HG03442 (cell line): ENCODE results near the gene HK2.
"Not testable (repeated sequence)": the region's sequence is repeated elsewhere in the genome, so short reads cannot be mapped to it uniquely, and the experiment has no call there.

Source experiments
- ATAC-seq: cut with Tn5 transposase; IDR thresholded peaks from one replicate; pipeline ENCODE4 v1.9.1; 2021; ENCODE audit warnings: mild to moderate bottlenecking, moderate library complexity; ENCODE audit not compliant: unreplicated experiment

Gene HK2

DNA sequence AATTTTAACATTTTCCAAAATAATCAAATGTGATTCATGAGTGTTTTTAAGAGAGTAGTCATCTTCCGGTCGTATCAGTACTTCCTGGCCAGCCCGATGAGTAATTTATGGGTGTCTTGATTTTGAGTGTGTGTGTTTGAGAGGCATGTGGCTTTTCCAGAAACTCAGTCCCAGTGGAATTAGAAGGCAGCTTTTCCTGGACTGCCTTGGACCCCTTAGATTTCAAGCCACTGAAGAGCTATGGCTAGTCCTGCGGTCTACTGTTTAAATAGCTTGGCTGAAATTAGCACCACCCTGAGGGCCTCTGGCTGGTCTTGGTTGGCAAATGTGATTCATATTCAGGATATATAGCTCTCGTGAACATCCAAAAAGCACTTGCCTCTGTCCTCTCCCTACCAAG is 59.4 kb downstream of the HK2 start:
- ATAC-seq = no peak

DNA sequence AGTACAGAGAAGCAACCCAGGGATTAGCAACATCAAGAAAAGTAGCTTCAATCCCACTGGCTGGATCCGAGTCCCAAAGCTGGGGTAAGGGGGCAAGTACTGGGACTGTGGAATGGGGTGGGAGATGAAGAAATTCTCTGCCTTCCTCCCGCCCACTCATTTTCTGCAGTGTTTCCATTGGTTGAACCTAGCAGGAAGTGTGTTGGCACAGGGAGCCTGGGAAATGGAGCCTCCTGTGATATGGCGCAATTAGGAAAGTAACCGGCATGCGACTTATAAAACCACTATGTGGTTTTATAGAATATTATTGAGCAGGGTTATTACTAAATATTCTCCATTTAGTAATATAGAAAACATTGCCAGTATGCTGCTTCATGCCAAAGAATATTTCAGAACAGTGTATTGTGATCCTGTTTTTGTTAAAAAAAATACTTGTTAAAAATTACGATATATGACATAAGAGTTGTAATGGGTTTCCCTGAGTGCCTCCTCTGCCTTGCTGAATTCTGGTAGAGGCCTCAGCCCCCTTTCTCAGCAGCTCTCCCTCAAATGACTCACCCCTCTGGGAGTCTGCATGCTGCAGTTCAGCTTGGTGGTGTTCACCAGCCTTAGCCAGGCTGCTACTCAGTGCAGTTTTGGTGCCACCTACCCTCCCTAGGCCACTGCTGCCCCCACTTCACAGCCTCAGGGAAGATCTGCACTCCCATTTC is 60.5 kb downstream of the HK2 start:
- no peak for ATAC-seq

DNA sequence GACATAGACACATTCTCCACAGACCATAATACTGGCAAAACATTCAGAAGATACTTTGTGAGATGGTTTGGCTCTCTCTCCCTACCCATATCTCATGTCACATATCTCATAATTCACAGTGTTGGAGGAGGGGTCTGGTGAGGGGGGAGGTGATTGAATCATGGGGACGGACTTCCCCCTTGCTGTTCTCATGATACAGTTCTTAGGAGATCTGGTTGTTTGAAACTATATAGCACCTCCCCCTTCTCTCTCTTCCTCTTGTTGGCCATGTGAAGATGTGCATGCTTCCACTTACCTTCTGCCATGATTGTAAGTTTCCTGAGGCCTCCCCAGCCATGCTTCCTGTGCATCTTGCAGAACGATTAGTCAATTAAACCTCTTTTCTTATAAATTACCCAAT is 61.1 kb downstream of the HK2 start:
- no peak for ATAC-seq

DNA sequence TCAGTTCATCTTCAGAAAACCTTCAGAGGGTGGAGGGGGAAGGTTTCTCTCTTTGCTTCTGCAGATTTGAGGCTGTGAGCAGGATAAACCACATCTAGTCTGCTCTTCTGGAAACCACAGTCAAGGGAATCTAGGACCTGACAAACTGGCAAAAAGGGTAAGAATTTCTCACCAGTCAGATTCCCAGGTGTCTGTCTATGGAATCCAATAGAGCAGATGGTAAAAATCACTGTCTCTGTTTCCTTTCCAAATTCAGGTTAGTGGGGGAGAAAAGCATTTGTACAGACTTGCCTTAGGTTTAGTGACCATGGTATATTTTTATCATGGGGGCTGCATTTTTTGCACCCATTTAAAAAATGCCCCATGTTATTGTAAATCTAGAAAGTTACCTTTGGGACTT is 62.3 kb downstream of the HK2 start:
- ATAC-seq = no peak

DNA sequence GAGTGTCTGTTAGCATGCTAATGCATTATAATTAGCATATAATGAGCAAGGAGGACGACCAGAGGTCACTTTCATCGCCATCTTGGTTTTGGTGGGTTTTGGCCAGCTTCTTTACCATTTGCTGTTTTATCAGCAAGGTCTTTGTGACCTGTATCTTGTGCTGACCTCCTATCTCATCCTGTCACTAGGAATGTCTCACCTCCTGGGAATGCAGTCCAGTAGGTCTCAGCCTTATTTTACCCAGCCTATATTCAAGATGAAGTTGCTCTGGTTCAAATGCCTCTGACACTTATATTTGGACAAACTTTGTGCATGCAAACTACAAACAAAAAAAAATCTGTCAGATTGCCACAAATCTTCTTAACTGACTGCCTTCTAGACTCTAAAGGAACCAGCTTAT is 66.3 kb downstream of the HK2 start:
- ATAC-seq = not testable (repeated sequence)

DNA sequence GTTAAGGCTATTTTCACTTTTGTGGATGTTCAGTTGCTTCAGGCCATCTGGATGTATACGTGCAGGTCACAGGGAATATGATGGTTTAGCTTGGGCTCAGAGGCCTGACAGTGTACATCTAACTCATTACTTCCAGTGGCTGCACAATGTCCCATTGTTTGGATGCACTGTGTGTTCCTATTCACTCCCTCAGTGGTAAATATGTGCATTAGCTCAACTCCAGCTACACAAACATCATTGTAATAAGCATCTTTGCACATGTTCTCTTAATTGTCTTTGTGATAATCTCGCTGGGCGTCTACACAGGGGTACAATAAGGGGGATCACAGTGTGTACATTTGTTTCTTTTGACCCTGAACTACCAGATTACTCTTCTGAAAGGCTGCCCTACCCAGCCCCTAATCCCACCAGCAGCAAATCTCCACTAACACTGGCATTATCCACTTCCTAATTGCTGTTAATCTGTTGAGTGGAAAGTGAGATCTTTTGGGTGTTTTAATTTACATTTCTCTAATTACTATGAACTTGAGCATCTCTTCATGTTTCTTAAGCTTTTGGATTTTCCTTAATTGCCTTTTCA is 68.4 kb downstream of the HK2 start:
- ATAC-seq = no peak

DNA sequence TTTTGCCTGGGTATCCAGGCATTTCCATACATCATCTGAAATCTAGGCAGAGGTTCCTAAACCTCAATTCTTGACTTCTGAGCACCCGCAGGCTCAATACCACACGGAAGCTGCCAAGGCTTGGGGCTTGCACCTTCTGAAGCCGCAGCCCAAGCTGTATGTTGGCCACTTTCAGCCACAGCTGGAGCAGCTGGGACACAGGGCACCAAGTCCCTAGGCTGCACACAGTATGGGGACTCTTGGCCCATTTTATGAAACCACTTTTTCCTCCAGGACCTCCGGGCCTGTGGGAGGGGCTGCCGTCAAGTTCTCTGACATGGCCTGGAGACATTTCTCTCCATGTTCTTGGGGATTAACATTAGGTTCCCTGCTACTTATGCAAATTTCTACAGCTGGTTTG is 72.5 kb downstream of the HK2 start:
- ATAC-seq = no peak

DNA sequence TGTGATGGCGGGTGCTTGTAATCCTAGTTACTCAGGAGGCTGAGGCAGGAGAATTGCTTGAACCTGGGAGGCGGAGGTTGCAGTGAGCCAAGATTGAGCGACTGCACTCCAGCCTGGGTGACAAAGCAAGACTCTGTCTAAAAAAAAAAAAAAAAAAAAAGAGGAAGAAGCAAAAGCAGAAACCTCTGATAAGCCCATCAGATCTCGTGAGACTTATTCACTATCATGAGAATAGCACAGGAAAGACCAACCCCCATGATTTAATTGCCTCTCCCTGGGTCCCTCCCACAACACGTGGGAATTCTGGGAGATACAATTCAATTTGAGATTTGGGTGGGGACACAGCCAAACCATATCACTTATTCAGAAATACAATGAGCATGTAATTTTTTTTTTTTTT is 73.6 kb downstream of the HK2 start:
- not testable (repeated sequence) for ATAC-seq

DNA sequence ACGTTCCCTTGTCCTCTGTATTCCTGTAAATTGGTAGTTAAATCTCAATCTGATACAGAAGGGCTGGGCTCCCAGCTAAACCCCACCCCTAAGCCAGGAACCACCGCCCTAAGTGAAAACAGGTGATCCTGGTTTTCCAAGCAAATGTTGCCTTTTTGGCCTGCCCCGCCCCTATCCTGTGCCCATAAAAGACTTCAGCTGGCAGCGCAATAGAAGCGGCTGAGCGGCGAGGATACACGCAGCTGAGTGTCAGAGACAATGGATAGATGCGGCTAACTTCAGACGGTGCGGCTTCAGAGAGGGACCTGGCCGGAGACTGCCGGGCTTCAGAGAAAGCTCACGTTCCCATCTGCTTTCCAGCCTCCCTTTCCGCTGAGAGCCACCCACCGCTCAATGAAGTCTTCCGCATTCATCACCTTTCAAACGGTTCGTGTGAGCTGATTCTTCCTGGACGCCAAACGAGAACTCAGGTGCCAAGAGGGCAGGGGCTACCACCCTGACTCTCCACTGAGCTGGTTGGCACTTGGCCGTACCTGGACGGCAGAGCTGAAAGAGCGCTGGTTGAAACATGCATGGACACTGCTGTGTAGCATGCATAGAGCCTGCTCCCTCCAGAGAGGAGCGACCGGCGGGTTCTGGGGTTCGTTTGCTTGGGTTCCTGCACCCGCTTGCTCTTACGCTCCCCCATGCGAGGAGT is 75.0 kb downstream of the HK2 start:
- no peak for ATAC-seq

DNA sequence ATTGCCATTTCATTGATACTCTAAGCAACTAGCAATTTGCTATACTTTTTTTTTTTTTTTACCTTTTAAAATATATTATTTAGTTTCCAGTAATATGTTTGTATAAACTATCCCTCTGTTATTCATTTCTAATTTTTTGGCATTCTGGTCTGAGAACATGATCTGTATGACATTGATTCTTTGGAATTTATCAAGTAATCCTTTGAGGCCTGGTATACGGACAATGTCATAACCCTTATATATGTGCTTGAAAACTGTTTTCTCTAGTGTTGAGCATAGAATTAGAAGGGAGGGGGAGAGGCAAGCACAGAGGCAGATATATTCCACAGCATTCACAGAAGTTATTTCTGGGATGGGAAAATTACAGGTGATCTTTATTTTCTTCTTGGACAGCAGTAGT is 76.3 kb downstream of the HK2 start:
- no peak for ATAC-seq

DNA sequence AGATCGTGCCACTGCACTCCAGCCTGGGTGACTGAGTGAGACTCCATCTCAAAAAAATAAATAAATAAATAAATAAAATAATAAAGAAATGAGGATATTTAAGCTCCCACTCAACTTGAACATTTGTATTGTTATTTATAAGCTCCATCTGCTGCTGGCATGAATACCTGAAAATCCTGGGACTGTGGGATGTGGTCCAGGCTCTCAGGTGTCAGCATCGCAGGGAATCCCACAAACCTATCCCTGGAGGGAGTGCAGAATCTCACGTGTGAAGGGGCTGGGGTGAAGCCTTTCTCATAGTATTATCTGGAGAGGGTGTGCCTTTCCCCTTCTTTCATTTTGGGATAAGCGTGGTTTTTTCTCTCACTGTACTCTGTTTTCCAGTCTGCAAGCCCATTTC is 77.1 kb downstream of the HK2 start:
- no peak for ATAC-seq

DNA sequence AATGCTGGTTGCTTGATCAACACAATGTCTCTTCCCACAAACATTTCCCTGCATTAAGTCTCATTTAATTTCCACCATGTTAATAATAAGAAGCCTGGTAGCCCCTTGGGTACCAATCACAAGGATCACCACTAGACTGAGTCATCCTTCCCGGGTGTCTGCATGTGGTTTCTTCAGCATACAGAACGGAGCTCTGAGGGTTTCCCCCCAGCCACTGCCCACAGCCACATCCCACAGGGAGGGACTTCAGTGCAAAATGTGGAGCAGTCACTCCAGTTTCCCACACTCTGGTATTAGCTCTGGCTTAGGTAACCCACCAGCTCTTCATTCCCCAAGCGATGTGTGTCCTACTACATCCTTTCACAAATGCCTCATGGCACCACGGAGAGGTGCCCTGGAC is 81.8 kb downstream of the HK2 start:
- peak; percentile 63 for ATAC-seq

DNA sequence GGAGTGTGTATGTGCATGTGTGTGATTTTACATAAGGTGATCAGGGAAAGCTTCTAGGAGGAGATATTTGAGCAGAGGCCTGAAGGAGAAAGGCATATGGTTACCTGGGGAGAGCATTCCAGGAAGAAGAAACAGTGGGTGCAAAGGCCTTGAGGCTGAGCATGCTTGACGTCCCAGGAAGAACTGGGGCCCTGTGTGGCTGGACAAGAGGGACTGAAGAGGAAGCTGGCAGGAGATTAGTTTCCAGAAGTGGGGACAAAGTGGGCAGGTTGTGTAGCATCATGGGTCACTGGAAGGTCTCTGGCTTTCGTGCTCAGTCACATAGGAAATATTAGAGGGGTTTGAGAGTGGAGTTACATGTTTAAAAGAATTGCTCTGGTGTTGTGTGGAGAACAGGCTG is 82.5 kb downstream of the HK2 start:
- no peak for ATAC-seq

DNA sequence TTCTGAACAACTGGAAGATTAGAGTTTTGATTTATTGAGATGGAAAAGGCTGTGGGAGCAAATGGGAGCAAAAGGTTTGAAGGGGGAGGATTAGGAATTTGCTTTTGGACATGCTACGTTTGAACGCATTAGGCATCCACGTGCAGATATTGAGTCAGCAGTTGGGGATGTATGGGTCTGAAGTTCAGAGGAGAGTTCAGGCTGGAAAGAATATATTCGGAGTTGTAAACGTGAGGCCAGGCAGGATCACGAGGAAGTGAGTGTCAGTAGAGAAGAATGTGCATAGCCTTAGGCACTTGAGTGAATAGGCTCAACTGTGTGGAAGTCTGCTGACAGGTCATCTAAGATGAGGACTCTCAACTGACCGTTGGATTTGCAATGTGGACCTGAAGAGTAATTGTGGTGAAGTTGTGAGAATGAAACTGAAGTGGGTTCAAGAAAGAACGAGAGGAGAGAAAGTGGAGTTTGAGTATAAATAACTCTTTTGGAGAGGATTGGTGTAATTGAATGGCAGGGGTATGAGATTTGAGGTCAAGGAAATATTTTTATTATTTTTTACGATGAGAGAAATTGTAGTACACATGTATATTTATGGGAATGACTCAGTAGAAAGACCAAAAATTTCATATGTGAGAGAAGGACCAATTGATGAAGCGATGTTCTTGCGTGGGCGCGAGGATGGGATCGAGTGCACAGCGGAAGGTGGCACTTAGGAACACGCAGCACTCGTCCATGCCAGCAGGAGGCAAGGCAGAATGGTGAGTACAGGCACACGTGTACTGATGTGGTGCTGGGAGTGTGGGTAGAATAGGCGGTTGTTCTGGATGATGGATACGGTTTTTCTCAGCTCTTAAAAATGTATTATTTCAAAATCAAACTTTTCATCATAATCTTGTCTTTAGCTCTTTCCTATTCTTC is 84.0 kb downstream of the HK2 start:
- no peak for ATAC-seq

DNA sequence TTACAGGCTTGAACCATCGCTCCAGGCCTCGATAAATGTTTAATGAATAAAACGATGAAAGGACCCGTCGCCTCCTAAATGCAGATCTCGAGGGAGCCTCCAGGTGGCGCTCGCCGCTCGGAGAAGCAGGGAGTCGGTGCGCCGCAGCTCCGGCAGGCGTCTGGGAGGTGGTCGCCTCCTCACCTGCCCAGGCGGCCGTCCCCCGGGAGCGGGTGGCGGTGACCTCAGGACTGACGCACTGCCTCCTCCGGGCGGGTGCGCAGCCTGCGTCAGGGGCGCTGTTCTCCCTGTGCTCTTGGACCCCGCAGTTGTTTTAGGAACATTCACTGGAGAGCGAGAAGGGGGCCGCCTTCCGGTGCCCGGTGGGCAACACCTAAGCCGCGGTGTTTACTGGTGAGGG is 85.9 kb downstream of the HK2 start:
- peak; percentile 46 for ATAC-seq

DNA sequence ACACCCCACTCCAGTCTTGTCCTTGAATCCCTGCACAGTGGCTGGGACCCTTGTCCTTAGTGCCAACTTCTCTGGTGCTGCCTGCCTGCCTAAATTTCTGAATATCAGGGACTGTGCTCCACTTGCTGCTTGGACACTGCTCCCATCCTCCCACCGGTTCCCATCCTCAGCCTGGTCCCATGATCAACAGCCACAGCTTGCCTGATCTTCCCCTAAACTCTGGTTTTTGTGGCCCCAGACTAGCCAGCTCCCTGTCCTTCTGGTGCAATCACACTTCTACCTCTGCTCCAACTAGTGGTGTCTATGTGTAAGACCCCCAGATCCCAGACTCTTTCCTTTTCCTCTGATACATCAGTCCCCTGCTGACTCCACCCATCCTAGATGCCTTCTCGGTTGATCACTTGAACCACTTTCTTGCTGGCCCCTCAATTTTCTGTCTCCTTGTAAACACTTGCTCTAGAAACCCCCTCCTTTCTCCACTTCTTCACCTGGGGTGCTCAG is 87.4 kb downstream of the HK2 start:
- ATAC-seq = no peak

DNA sequence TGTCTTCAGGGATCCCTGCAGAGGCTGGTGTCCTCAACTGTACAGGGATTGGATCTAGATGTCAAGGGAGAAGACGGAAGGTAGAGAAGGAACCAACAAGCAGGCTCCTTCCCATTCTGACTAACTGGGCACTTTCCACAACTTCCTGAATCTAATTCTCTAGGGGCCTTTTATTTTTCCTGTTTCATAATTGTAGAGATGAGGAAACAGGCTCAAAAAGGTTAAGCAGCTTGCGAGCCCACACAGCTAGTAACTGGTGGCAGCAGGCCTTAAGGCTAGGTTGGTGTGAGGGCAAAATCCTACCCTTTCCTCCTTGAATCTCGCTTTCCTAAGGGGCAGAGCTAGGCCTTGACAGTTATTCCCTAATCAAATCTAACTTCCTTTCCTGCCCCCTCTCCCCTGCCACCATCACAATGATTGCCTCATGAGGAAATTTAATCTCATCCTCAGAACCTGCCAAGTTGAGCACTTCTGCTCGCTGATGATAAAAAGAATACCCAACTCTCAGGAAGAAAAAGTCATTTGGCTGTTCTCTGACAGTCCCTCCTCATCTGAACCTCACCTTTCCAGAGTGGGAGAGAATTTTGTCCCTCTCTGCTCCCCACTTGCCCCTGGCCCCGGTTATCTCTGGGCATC is 88.8 kb downstream of the HK2 start:
- no peak for ATAC-seq

DNA sequence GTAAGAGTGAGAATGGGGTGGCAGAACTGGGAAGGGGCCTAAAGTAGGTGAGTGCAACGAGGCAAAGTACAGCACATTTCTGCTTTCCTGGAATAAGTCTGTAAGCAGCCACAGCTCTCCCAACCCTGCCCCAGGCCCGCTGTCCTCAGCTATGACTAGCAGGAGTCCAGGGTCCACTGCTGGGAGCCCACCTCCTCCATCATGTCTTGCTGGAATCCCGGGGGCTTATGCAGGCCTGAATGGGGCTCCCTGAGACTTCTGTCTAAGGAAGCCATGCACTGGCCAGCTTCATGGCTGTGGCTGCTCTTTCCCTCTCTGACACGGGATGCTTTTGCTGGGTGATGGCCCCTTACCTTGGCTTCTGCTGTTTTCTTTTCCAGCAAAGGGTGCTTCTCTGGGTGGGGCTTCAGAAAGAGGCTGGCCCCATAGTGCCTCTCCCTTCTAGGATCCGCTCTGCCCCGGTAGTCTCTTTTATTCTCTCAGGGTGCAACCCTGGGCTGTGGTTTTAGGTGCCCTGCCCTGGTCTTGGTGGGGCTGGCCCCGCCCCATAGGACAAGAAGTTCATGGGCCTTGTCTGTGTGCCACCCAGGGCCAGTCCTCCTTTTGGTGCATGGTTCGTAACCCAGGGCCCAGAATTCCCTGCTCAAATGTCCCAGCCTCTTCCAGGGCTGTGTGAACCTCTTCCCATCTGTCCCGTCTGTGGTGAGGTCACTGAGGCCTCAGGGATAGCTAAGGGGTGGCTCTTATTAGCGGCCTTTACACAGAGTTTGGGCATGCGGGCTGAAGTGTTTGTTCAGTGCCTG is 90.7 kb downstream of the HK2 start:
- ATAC-seq = no peak

DNA sequence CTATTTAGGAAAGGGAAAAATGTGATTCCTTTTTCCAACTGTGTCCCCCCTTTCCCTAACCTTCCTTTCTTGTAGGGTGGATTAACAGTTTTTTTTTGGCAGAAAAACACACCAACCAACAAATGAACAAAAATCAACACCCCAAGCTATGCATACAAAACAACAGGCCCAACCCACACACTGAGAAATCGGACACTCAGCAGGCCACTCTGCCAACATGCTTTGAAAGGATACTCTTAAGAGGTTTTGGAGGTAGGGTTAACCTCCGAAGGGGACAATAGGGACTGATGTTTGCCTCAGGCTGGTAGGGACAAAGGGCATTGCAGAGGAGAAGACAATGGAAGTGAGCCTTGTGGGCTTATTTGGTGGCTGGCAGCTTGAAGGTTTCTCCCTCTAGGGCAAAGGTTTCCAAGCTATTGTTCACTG is 91.4 kb downstream of the HK2 start:
- no peak for ATAC-seq

DNA sequence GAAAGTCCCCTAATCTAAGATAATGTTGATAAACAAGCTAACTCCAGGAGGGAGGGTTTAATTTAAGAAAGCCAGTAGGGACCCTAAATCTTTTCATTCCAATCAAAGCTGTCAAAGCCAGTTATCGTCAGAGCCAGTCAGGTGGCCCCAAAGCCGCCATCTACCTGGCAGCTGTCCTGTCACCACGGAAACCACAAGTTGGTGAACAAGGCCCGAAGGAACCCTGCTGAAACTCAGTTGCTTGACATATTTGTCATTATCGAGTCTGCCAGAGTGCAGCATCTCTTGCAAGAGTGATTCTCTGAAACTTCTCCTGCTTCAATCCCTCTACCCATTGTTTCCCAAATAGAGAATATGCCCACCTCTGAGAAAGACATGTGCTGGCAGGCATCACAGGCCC is 93.7 kb downstream of the HK2 start:
- ATAC-seq = no peak
